ENCODE measurements around the gene MT1HL1.

- TF ChIP-seq EZH2 (IDR thresholded peaks at IDR 0.05; ENCODE audit: borderline replicate concordance, low read depth, low read length, poor library complexity, severe bottlenecking) = no peak
- no peak for TF ChIP-seq CTCF (conservative IDR thresholded peaks at IDR 0.05; ENCODE audit: low read depth, low read length)
Observed at GRCh38 chr1:236989290-236990051, 14.8 kb downstream of the MT1HL1 start.
